ENCODE results near the gene TRIM13.
"Not testable (repeated sequence)": the region's sequence is repeated elsewhere in the genome, so short reads cannot be mapped to it uniquely, and the experiment has no call there.

The TRIM13 gene

DNA sequence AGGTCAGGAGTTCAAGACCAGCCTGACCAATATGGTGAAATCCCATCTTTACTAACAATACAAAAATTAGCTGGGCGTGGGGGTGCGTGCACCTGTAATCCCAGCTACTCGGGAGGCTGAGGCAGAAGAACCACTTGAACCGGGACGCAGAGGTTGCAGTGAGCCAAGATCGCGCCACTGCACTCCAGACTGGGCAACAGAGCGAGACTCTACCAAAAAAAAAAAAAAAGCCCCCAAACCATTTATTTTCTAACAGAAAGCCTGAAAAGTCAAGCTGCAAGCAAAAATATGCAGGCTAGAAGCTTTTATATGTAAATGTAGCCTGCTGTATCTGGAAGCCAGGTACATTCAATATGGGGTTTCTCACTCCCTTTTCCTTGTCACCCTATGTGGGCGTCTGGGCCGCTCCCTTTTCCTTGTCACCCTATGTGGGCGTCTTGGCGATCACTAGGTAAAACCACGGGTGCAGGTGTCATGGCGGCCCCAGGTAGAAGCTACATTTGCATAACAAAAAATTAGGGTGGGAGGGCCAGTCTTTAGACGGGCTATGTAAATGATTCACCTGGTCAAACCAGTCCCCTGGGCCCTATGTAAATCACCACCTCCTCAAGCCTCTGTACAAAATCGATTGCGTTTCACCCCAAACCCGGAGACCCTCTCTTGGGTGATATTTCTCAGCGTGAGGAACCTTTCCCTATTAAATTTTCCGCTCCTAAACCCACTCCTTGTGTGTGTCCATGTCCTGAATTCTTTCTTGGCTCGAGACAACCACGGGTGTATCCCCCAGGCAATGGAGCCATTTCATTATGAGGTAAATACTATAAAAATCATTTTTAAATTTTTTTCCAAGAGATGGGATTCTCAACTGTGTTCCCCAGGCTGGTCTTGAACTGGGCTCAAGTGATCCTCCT is 2.1 kb downstream of the TRIM13 start:
- DNase-seq = no peak

DNA sequence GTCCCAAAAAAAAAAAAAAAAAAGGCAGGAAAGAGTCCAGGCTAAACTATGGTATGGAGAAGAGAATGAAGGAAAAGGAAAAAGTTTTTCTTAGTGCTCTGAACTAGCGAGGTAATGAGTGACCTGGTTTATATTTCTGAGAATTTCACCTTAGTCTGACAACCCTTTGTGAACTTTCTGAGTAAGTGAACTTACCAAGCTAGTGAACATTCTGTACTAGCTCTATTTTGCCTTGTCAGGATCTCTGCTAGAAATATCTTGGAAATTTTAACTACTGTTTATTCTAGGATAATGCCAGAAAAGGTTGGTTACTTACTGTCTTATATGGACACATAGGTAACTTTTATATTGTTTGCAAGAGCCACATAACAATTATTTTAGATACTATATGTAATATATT is 4.4 kb downstream of the TRIM13 start:
- no peak for DNase-seq

DNA sequence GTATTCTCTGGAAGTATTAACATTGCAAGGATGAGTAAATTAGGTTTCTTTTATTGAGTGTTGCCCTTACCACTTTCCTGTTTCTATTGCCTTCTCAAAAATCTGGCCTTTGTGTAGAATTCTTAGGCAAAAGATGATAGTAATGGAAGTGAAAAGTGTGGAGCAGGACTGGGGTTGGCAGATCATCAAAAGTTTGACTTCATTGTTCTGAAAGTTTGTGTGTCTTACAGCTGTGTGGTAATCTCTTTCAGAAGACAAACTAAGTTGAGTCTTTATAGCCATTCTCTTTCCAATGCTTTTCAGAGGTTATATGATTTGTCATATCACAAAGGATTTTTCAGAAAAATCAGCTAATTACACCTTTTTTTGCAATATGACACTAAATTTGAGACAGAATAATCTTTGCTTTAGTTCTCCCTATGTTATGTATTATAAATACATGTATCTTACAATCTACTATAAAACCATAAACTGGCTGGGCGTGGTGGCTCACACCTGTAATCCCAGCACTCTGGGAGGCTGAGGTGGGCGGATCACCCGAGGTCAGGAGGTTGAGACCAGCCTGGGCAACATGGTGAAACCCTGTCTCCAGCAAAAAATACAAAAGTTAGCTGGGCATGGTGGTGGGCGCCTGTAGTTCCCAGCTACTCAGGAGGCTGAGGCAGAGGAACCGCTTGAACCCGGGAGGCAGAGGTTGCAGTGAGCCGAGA is 9.7 kb downstream of the TRIM13 start:
- no peak for DNase-seq

DNA sequence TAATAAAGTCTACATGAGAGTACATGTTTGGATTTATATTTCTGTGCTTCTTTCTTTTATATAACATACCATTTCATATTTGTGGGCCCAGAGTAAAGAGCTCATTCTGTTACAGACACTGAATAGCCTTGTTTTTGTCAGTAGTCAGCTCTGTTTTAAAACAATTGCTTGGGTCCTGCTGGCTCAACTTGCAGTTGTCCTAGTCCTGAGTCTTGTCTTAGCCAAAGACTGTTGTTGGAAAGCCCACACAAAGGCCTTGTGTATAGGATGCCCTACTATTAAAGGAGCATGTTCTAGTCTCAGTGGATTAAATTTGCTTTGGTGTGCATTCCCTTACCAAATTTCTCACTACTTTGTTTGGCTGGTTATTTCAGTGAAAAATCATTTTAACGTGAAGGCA is 14.6 kb downstream of the TRIM13 start:
- DNase-seq = no peak

DNA sequence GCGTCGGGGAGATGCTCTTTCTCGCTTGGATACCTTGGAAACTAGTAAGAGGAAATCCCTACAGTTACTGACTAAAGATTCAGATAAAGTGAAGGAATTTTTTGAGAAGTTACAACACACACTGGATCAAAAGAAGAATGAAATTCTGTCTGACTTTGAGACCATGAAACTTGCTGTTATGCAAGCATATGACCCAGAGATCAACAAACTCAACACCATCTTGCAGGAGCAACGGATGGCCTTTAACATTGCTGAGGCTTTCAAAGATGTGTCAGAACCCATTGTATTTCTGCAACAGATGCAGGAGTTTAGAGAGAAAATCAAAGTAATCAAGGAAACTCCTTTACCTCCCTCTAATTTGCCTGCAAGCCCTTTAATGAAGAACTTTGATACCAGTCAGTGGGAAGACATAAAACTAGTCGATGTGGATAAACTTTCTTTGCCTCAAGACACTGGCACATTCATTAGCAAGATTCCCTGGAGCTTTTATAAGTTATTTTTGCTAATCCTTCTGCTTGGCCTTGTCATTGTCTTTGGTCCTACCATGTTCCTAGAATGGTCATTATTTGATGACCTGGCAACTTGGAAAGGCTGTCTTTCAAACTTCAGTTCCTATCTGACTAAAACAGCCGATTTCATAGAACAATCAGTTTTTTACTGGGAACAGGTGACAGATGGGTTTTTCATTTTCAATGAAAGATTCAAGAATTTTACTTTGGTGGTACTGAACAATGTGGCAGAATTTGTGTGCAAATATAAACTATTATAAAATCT is 15.7 kb downstream of the TRIM13 start:
- no peak for DNase-seq

DNA sequence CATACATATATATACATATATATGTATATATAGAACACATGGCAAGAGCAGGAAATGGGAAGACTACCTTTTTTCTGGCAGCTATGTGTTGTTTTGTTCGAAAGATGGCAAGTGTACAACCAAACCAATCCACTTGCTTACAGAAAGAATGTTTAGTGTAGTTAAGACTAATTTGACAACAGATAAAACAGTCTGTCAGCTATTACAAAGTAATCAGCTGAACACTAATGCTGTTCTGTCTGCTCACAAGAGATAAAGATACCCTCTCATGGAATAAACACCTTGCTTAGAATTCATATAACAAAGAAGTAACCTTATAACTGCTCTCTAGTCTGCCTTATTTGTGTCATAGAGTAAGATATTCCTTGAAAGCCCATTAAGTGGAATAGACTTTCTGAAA is 17.5 kb downstream of the TRIM13 start:
- no peak for DNase-seq

DNA sequence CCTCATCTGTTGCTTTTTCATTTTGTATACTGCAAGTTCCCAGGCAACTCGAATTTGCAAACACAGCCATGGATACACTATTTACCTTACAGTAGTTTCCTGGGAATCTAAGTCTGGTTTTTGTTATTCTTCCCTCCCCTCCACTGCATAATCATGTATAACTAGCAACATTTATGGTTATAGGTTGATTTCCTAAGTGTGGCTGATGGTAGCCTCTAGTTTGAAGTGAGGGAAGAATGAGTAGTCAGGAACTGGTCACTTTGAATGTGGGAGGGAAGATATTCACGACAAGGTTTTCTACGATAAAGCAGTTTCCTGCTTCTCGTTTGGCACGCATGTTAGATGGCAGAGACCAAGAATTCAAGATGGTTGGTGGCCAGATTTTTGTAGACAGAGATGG is 18.4 kb downstream of the TRIM13 start, which contains the start of gene KCNRG:
KCNRG (plus strand) TSS at position 187 of the 400 bp plus-strand sequence; CDS start at position 237, 50 bp downstream.
- DNase-seq = no peak

DNA sequence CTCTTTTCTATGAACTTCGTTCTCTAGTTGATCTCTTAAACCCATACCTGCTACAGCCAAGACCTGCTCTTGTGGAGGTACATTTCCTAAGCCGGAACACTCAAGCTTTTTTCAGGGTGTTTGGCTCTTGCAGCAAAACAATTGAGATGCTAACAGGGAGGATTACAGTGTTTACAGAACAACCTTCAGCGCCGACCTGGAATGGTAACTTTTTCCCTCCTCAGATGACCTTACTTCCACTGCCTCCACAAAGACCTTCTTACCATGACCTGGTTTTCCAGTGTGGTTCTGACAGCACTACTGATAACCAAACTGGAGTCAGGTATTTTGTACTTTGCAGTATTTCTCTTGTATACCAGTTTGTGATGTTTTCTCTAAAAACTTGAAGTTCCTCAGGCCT is 18.9 kb downstream of the TRIM13 start:
- DNase-seq = no peak

DNA sequence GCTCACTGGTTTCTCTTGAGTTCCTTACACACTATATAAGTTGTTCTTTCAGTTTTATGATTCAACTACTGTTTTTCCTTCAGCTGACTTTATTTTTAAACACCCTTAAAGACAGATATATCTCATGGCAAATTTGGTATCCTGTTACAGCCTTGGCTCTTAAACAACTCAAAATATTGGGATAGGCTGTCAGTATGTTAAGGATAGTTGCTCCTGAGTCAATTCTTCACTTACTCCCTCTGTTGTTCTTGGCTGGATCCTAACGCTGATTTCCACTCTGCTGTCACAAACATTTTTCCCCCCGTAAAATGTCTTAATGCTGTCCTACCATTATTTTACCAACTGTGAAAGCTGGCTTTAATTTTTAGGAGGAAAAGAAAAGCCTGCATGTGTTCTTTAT is 19.6 kb downstream of the TRIM13 start:
- no peak for DNase-seq

DNA sequence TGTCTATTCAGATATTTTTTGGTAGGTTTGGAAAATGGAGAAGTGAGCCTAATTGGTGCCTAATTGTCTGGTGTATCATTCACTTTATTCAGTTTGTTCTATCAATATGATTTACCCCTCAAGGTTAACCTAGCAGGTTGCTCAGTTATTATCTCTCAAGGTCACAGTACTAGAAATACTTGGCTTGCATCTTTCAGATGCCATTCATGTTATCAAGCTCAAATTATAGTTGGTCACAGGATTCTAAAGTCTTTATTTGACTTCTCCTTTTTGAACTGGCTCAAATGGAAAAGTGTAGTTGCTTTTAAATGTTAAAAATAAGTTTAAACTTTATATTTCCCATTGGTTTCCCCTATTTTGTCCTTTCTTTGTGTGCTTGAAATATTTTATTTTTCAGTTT is 21.0 kb downstream of the TRIM13 start:
- no peak for DNase-seq

DNA sequence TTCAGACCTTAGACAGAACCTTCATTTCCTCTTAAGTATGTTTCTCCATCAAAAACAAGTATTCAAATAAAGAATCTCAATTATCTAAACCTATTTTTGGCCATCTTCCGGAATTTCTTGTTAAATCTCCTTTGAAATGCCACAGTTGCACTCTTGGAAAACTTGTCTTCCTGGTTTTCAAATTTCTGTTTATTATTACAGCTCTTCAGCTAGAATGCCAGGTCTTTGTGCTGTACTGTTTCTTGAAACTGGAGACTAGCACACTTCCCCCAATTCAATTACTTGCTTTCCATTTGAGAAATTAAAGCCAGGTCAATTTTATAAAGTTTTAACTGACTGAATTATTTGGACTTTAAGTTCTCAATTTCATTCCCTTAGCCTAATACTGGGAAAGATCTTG is 28.6 kb downstream of the TRIM13 start:
- no peak for DNase-seq

DNA sequence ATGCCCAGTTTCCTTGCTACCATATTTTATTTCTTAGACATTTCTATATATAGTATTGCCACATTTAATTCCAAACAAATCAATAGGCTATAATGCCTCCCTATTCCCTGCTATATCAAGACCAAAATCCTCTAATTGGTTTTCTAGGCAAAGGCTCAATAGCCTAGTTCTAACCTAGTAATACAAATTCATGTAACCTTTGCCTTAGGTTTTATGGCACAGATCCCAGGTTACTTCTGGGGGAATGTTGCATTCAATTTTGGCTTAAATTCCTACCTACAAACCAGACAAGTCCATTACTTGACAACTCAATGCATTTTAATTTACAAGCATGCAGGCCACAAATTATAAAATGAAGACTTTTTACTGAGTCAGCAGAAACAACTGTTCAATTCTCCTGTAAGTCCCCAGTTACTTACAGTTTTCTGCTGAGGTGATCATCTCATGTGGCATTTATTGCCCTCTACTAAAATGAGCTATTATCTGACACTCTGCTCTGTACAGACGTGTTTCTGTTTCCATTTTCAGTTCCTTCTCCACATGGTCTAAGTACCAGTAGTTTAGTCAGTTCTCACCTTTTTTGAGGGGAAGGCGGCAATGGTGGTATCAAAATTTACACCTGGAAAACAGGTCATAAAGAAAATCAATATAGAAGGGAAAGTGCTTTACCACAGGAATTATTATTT is 30.1 kb downstream of the TRIM13 start:
- DNase-seq = no peak

DNA sequence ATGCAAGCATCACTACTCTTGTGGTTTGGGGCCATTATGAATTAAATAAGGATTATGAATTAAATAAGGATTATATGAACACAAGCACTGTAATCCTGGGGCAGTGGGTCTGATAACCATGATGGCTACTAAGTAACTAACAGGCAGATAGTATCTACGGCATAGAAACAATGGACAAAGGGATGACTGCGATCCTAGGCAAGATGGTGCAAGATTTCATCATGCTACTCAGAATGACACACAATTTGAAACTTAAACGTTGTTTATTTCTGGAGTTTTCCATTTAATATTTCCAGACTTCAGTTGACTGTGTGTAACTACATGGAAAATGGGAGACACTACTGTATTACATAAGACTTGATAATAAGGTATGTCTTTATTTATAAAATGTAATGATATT is 33.5 kb downstream of the TRIM13 start:
- no peak for DNase-seq

DNA sequence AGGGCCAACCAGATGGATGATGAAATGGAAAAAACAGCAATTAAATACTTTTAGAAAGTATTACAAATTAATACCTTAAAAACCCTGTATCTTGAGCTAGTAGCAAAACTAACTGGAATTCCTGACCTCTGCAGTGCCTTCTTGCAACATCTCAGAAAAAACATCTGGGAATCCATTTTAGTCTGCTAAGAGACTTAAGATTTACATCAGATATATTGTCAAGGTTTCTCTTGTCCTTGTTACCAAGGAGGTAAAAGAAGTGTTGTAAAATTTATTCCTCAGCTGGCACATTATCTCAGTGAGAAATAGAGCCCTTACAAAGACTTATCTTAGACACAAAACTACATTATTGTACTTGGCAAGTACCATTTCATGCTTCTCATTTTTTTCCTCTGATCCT is 36.9 kb downstream of the TRIM13 start:
- no peak for DNase-seq

DNA sequence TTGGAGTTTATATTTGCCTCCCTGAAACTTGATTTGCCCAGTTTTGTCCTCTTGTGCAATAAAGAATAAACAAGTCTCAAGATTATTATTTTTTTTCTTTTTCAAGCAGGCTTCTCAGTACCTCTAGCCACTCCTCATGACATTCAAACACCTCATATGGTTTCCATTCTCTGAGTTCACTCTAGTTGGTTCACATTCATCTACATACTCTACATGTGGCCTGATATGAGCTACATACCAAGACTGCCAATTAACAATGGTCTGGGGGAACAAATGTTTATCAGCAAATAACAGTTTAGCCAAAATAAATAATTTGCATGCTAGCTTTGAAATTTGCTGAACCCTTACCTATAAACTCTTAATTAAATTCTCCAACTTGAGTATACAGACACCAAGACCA is 40.9 kb downstream of the TRIM13 start:
- no peak for DNase-seq

DNA sequence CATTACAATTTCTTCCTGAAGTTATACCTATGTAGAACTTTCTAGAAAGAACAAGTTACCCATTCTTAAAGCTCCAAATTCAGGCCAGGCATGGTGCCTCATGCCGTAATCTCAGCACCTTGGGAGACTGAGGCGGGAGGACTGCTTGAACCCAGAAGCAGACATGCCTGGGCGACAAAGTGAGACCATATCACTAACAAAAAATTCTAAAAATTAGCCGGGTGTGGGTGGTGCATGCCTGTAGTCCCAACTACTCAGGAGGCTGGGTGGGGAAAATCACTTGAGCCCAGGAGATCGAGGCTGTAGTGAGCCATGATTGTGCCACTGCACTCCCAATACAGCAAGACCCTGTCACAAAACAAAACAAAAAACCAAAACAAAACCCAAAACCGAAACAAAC is 41.4 kb downstream of the TRIM13 start:
- no peak for DNase-seq

DNA sequence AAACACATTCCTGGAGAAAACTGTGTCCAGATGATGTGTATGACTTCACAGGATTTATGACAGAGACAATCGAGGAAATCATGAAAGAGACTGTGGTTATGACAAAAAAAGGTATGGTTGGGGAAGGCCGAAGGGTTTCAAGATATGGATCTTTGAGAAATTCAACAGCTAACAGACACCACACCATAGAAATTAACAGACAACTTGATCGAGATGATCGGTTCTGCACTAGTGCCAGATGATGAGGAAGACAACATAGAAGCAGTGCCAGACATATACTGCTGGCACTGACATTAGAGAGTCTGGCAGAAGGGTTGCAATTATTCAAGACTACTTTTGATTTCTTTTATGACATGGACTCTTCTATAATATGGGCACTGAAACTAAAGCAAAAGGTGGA is 55.6 kb downstream of the TRIM13 start:
- no peak for DNase-seq

DNA sequence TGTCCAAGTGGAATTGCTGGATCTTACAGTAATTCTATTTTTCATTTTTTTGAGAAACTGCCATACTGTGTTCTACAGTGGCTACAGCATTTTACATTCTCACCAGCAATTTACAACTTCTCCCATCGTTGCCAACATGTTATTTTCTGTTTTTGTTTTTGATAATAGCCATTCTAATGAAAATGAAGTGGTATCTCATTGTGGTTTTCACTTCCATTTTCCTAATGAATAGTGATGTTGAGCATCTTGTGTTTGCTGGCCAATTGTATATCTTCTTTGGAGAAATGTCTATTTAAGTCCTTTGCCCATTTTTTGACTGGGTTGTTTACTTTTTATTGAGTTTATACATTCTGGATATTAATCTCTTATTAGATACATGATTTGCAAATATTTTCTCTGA is 57.0 kb downstream of the TRIM13 start:
- no peak for DNase-seq

DNA sequence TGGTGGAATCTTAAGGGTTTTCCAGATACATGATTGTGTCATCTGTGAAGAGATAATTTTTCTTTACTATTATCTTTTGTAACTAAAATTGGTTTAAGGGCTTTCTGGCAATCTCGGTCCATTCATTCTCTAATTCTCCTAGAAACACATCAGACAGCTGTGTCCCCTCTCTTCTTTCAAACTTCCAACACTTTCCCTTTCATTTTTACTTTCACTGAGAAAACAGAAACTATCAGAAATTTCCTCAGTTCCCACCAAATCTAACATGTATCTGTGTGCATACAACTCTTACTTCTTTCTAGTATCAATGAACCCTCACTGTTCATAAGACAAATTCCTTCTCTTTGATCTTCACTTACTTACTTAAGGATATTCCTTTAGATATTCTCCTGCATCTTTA is 58.6 kb downstream of the TRIM13 start:
- no peak for DNase-seq

DNA sequence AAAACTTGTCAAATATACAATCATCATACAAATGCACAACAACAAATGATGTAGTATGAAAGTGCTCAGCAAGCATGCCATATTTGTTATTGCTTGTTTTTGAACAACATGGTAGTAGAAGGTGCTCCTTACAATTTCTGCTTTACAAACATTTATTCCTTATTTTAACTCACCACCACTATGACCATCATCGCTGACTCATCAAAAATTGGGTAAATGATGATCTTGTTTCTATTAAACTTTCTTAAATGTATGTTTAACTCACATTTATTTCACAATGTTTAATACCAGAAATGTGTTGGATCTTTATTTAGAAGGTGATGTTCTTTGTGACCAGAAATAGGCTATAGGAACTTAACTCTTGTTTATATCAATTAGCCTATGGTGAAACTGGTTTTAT is 63.9 kb downstream of the TRIM13 start:
- DNase-seq = no peak

DNA sequence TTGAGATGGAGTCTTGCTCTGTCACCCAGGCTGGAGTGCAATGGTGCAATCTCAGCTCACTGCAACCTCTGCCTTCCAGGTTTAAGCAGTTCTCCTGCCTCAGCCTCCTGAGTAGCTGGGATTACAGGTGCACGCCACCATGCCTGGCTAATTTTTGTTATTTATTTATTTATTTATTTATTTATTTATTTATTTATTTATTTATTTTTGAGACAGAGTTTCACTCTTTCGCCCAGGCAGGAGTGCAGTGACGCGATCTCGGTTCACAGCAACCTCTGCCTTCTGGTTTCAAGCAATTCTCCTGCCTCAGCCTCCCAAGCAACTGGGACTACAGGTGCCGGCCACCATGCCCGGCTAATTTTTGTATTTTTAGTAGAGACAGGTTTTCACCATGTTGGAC is 65.5 kb downstream of the TRIM13 start:
- not testable (repeated sequence) for DNase-seq

DNA sequence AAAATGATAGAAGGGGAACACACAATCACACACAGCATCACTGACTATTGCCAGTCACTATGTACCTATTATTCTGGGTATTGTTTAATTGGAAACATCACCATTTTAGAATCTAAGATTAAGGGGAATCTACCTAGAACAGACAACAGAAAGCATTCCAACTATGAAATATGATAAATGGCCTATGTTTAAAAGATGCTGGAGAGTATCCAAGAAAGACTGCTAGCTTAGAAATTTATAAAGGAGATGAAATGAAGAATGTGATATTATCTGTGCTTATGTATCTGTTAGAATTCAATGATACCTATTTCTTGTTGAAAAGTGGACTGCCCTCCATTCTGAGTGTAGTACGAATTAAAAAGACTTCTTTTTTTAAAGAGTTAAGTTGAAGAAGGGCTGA is 68.9 kb downstream of the TRIM13 start:
- no peak for DNase-seq
